ENCODE data around the gene NKIRAS2.

NKIRAS2 gene

GRCh38 chr17:42019509-42020404 lies at the start of gene NKIRAS2:
NKIRAS2 (plus strand) TSS chr17:42020090; CDS start chr17:42021578, 1,488 bp downstream.
- DNase-seq, result peak; percentile 94

GRCh38 chr17:41970901-41971331 lies 49.0 kb upstream of the NKIRAS2 start:
- no peak for DNase-seq

- no peak for DNase-seq
Measured at GRCh38 chr17:41971721-41972523, 48.0 kb upstream of the NKIRAS2 start.

- no peak for DNase-seq
Measured at GRCh38 chr17:41972571-41973407, 47.1 kb upstream of the NKIRAS2 start.

GRCh38 chr17:41973408-41973811 lies 46.5 kb upstream of the NKIRAS2 start:
- no peak for DNase-seq

GRCh38 chr17:41974031-41974430 lies 45.9 kb upstream of the NKIRAS2 start:
- no peak for DNase-seq

- no peak for DNase-seq
Measured at GRCh38 chr17:41974658-41975057, 45.2 kb upstream of the NKIRAS2 start.

GRCh38 chr17:41975099-41976083 lies 44.5 kb upstream of the NKIRAS2 start:
- DNase-seq, result no peak

- DNase-seq, result no peak
Measured at GRCh38 chr17:41976142-41976768, 43.6 kb upstream of the NKIRAS2 start.

- DNase-seq, result no peak
Measured at GRCh38 chr17:41977991-41978390, 41.9 kb upstream of the NKIRAS2 start.

- no peak for DNase-seq
Measured at GRCh38 chr17:41982026-41982760, 37.7 kb upstream of the NKIRAS2 start.

GRCh38 chr17:41984454-41984853 lies 35.4 kb upstream of the NKIRAS2 start:
- no peak for DNase-seq

- DNase-seq, result no peak
Measured at GRCh38 chr17:41985919-41986318, 34.0 kb upstream of the NKIRAS2 start.

- no peak for DNase-seq
Measured at GRCh38 chr17:41986634-41987033, 33.3 kb upstream of the NKIRAS2 start.

- no peak for DNase-seq
Measured at GRCh38 chr17:41987642-41988041, 32.2 kb upstream of the NKIRAS2 start.

- DNase-seq, result no peak
Measured at GRCh38 chr17:41988418-41988817, 31.5 kb upstream of the NKIRAS2 start.

- DNase-seq, result no peak
Measured at GRCh38 chr17:41989702-41990419, 30.0 kb upstream of the NKIRAS2 start.

- no peak for DNase-seq
Measured at GRCh38 chr17:41992576-41992975, 27.3 kb upstream of the NKIRAS2 start.

- DNase-seq, result no peak
Measured at GRCh38 chr17:41996855-41997164, 23.1 kb upstream of the NKIRAS2 start.

- DNase-seq, result no peak
Measured at GRCh38 chr17:41998497-41998896, 21.4 kb upstream of the NKIRAS2 start.
